IMR-90 (cell line): ENCODE results near the gene ANAPC5. TPM values are rescaled to one million over a fixed set of nuclear protein-coding genes. Genes with fewer than 3 reads are reported as not detected.
"Not testable (repeated sequence)": the region's sequence is repeated elsewhere in the genome, so short reads cannot be mapped to it uniquely, and the experiment has no call there.

Experiments
- ATAC-seq: fragments of 200-7000 bp; cut with Tn5 transposase; 2 replicates; pipeline ENCODE4 v1.9.1; 2020; ENCODE audit warnings: low read depth, mild to moderate bottlenecking, moderate library complexity
- BruUV-seq: library from RNA; stranded (reverse); fragments of 400-500 nt; replicated peaks from 2 replicates; lab custom pipeline; 2021; lab: Mats Ljungman, UMichigan
- CTCF ChIA-PET: fragments of 300-600 bp; formaldehyde crosslinking; extraction: SDS; loops from one replicate; lab custom pipeline; 2021; ENCODE audit warnings: antibody characterized with exemption; lab: Yijun Ruan, JAX
- POLR2A ChIA-PET: fragments of 300-600 bp; sonication (Branson Sonifier 250); formaldehyde crosslinking; loops from one replicate; lab custom pipeline; 2022; ENCODE audit warnings: antibody characterized with exemption; ENCODE audit not compliant: unreplicated experiment; lab: Charles Lee
- DNase-seq: peaks from one replicate; pipeline ENCODE4 v3.0.0; 2013
- H2AFZ ChIP-seq: replicated peaks from 2 replicates; pipeline ENCODE3; 2013; ENCODE audit warnings: low read length, mild to moderate bottlenecking; ENCODE audit not compliant: poor library complexity
- H2AK5ac ChIP-seq: 2 replicates; pipeline ENCODE4 v1.6.1; 2013; ENCODE audit warnings: low read depth, low read length, inconsistent platforms
- H2AK9ac ChIP-seq: replicated peaks from 2 replicates; pipeline ENCODE3; 2013; ENCODE audit warnings: mild to moderate bottlenecking, low read depth, low read length, moderate library complexity; ENCODE audit not compliant: poor library complexity
- H2BK120ac ChIP-seq: 2 replicates; pipeline ENCODE4 v1.6.1; 2013; ENCODE audit warnings: low read depth, low read length, inconsistent platforms
- H2BK15ac ChIP-seq: 3 replicates; pipeline ENCODE4 v1.6.1; 2013; ENCODE audit warnings: low read depth, low read length, inconsistent platforms
- H2BK20ac ChIP-seq: 2 replicates; pipeline ENCODE4 v1.6.1; 2013; ENCODE audit warnings: low read depth, mild to moderate bottlenecking, inconsistent platforms, low read length, moderate library complexity
- H2BK5ac ChIP-seq: 2 replicates; pipeline ENCODE4 v1.6.1; 2013; ENCODE audit warnings: mild to moderate bottlenecking, low read depth, low read length, inconsistent platforms; ENCODE audit not compliant: poor library complexity, severe bottlenecking
- H3K14ac ChIP-seq: replicated peaks from 2 replicates; pipeline ENCODE4 v1.6.1; 2013; ENCODE audit warnings: low read depth, low read length, inconsistent platforms
- H3K18ac ChIP-seq: 2 replicates; pipeline ENCODE4 v1.6.1; 2013; ENCODE audit warnings: low read depth, low read length, control low read depth
- H3K23ac ChIP-seq: 2 replicates; pipeline ENCODE4 v1.6.1; 2013; ENCODE audit warnings: low read depth, low read length, inconsistent platforms
- H3K27ac ChIP-seq: 2 replicates; pipeline ENCODE4 v1.5.1; 2013; ENCODE audit warnings: mild to moderate bottlenecking, control low read depth, low read length; ENCODE audit not compliant: insufficient read depth
- H3K27me3 ChIP-seq: 2 replicates; pipeline ENCODE4 v1.6.1; 2013; ENCODE audit warnings: low read length; ENCODE audit not compliant: control insufficient read depth, insufficient read depth
- H3K36me3 ChIP-seq: 2 replicates; pipeline ENCODE4 v1.6.1; 2013; ENCODE audit warnings: low read length, mixed read lengths; ENCODE audit not compliant: control insufficient read depth, insufficient read depth
- H3K4ac ChIP-seq: 2 replicates; pipeline ENCODE4 v1.6.1; 2013; ENCODE audit warnings: low read depth, low read length, inconsistent platforms
- H3K4me1 ChIP-seq: 2 replicates; pipeline ENCODE4 v1.6.1; 2013; ENCODE audit warnings: low read length, mixed read lengths; ENCODE audit not compliant: control insufficient read depth, insufficient read depth
- H3K4me2 ChIP-seq: 2 replicates; pipeline ENCODE4 v1.6.1; 2013; ENCODE audit warnings: low read depth, mild to moderate bottlenecking, control low read depth, low read length, moderate library complexity
- H3K4me3 ChIP-seq: 2 replicates; pipeline ENCODE4 v1.5.1; 2013; ENCODE audit warnings: low read depth, mild to moderate bottlenecking, control low read depth, low read length, moderate library complexity; ENCODE audit not compliant: insufficient read depth
- H3K56ac ChIP-seq: 2 replicates; pipeline ENCODE4 v1.6.1; 2013; ENCODE audit warnings: low read length, inconsistent platforms; ENCODE audit not compliant: insufficient read depth; ENCODE audit errors: extremely low read depth
- H3K79me1 ChIP-seq, 2 experiments: 2 replicates each; pipeline ENCODE4 v1.6.1; 2013; ENCODE audit warnings: low read length in 2 of 2, inconsistent platforms in 1 of 2, low read depth in 1 of 2
- H3K9ac ChIP-seq: 2 replicates; pipeline ENCODE4 v1.6.1; 2013; ENCODE audit warnings: low read depth, low read length, control low read depth
- H3K9me1 ChIP-seq: 2 replicates; pipeline ENCODE4 v1.6.1; 2013; ENCODE audit warnings: low read length, inconsistent platforms; ENCODE audit not compliant: insufficient read depth
- H3K9me3 ChIP-seq: 2 replicates; pipeline ENCODE4 v1.6.1; 2013; ENCODE audit warnings: low read length; ENCODE audit not compliant: control insufficient read depth, insufficient read depth
- H4K20me1 ChIP-seq: 2 replicates; pipeline ENCODE4 v1.6.1; 2013; ENCODE audit warnings: low read length, inconsistent platforms; ENCODE audit not compliant: insufficient read depth
- H4K5ac ChIP-seq: 2 replicates; pipeline ENCODE4 v1.6.1; 2013; ENCODE audit warnings: mild to moderate bottlenecking, low read depth, low read length, control low read depth
- H4K8ac ChIP-seq, 2 experiments: 2 replicates each; pipeline ENCODE4 v1.6.1; 2013; ENCODE audit warnings: low read depth in 2 of 2, low read length in 2 of 2, control low read depth in 1 of 2, inconsistent platforms in 1 of 2
- H4K91ac ChIP-seq: 2 replicates; pipeline ENCODE4 v1.6.1; 2013; ENCODE audit warnings: low read depth, low read length, inconsistent platforms; ENCODE audit not compliant: insufficient read depth
- FOS ChIP-seq: fragments of 150-350 bp; IDR thresholded peaks from 2 replicates; pipeline ENCODE4 v1.6.1; 2016; ENCODE audit warnings: low read depth, low read length
- WGBS, 2 experiments: methylation state at CpG; one replicate each; pipeline versions ENCODE4 v1.1.5 to v1.1.7; 2013; ENCODE audit warnings: missing lambda C conversion rate in 2 of 2; ENCODE audit not compliant: insufficient read length in 1 of 2; ENCODE audit errors: extremely low coverage in 2 of 2; 5-methylcytosine and 5-hydroxymethylcytosine counted together
- dilution Hi-C: fragments of 300-500 bp; cut with HindIII; formaldehyde crosslinking; loops from one replicate; pipeline ENCODE4 v1.14.3; 2018; ENCODE audit warnings: low sequenced_read_pairs; ENCODE audit not compliant: unreplicated experiment
- in situ Hi-C: fragments of 300-500 bp; cut with MboI; formaldehyde crosslinking; loops from 3 replicates; pipeline ENCODE4 v1.14.3; 2019; ENCODE audit warnings: low sequenced_read_pairs, inconsistent platforms, mixed read lengths
- intact Hi-C: fragments of 100-400 bp; cut with micrococcal nuclease; formaldehyde crosslinking; loops from 2 replicates; pipeline ENCODE4 v1.10.0; 2022
- polyA plus RNA-seq, 3 experiments: library from polyadenylated mRNA; depleted of rRNA; stranded (reverse); fragments of >200 nt; gene quantifications; 2 replicates each; pipeline ENCODE4 v1.2.3, GENCODE V29; 2012; ENCODE audit warnings: low replicate concordance in 1 of 3
- total RNA-seq: library from RNA; depleted of rRNA; stranded (reverse); fragments of >200 nt; gene quantifications from 2 replicates; pipeline ENCODE4 v1.2.3, GENCODE V29; 2012

The ANAPC5 gene
- total and polyA plus RNA-seq, 2 of the 4 experiments (the other 2 are of a cell fraction), result 157 to 211 TPM

- TF ChIP-seq FOS, result no peak
Observed at GRCh38 chr12:121376754-121377697, 24.8 kb upstream of the ANAPC5 start (continued).

- H2BK120ac ChIP-seq, DNase-seq, H2AK5ac ChIP-seq, in situ Hi-C loops, H4K20me1 ChIP-seq, H2AFZ ChIP-seq, BruUV-seq, H3K23ac ChIP-seq, H3K9me1 ChIP-seq, H3K9me3 ChIP-seq, H3K56ac ChIP-seq, CTCF ChIA-PET, dilution Hi-C loops, H3K9ac ChIP-seq, intact Hi-C loops, H3K4ac ChIP-seq, H3K36me3 ChIP-seq, H2BK20ac ChIP-seq, H4K8ac ChIP-seq, H3K14ac ChIP-seq, H3K79me1 ChIP-seq, H3K4me1 ChIP-seq, H3K4me3 ChIP-seq, H3K27ac ChIP-seq, H2AK9ac ChIP-seq, H3K27me3 ChIP-seq, H3K18ac ChIP-seq, H2BK15ac ChIP-seq, H2BK5ac ChIP-seq, POLR2A ChIA-PET, H4K91ac ChIP-seq, H3K4me2 ChIP-seq, H4K5ac ChIP-seq, ATAC-seq: not testable (repeated sequence)
- 92% methylated on average over 8 of the region's 14 CpGs; no CpG with 5 or more reads in 1 of the 2 experiments for WGBS, 2 experiments
Observed at GRCh38 chr12:121374945-121375584, 22.9 kb upstream of the ANAPC5 start.

- H3K79me1 ChIP-seq, H2BK15ac ChIP-seq, H3K27ac ChIP-seq, H4K20me1 ChIP-seq, H3K56ac ChIP-seq, H2AK9ac ChIP-seq, CTCF ChIA-PET, POLR2A ChIA-PET, intact Hi-C loops, H3K9ac ChIP-seq, in situ Hi-C loops, BruUV-seq, H3K36me3 ChIP-seq, ATAC-seq, H4K91ac ChIP-seq, DNase-seq, H3K9me3 ChIP-seq, H2AK5ac ChIP-seq, H2BK120ac ChIP-seq, H4K5ac ChIP-seq, dilution Hi-C loops, H2AFZ ChIP-seq, H3K14ac ChIP-seq, H2BK20ac ChIP-seq, H3K18ac ChIP-seq, H3K9me1 ChIP-seq, H4K8ac ChIP-seq, H2BK5ac ChIP-seq, H3K27me3 ChIP-seq, H3K4me3 ChIP-seq, H3K4ac ChIP-seq, H3K4me2 ChIP-seq, H3K23ac ChIP-seq, H3K4me1 ChIP-seq: not testable (repeated sequence)
- WGBS, 2 experiments, result 97% methylated on average over 10 of the region's 23 CpGs; no CpG with 5 or more reads in 1 of the 2 experiments
Observed at GRCh38 chr12:121374336-121374735, 22.1 kb upstream of the ANAPC5 start.
